ENCODE results near the gene CDC34. TPM values are rescaled to one million over a fixed set of nuclear protein-coding genes. Genes with fewer than 3 reads are reported as not detected.

CDC34 gene
- total RNA-seq, 1 experiment from 2014 or later: 61.3 TPM

DNA sequence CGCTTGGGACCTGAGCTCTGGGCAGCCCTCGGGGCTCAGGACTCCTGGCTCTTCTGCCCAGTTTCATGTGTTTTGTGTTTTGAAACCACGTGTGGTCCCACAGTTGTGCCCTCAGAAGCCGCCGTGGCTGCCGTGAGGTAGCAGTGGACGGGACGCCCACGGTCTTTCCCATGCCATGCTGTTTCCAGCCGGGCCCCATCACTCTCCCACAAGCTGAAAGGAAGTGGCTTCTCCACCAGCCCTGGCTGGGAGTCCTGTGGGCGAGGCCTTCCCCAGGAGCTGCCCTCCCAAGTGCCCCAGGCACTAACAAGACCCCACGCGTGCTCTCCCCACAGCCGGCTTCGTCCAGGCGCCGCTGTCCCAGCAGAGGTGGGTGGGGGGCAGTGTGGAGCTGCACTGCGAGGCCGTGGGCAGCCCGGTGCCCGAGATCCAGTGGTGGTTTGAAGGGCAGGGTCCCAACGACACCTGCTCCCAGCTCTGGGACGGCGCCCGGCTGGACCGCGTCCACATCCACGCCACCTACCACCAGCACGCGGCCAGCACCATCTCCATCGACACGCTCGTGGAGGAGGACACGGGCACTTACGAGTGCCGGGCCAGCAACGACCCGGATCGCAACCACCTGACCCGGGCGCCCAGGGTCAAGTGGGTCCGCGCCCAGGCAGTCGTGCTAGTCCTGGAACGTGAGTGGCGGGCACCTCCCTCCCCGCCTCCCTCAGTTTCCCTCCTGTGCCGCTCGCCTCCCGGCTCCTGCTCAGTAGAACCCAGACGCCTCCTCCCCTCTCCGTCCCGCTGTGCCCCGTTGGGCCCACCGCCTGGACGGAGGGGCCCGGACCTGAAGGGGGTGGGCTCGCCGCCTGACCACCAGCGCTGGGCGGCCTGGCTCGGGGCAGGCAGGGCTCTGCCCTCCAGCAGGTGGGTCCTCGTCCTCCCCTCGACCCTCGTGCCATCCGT lies 46.2 kb downstream of the CDC34 start:
- Mint-ChIP-seq H3K4me1 (ENCODE audit: insufficient read depth, unreplicated experiment) (peaks cover 17% of the 10 kb centered on the region), H3K4me3 (ENCODE audit: unreplicated experiment) (no peak overlapping the region), H3K9me3 (ENCODE audit: unreplicated experiment) (no peaks in the 10 kb centered on the region), H3K36me3 (ENCODE audit: insufficient read depth, unreplicated experiment) (peaks cover 38% of the 10 kb centered on the region), H3K27ac (ENCODE audit: low read depth, unreplicated experiment) (no peak overlapping the region), H3K27me3 (ENCODE audit: insufficient read depth, unreplicated experiment) (no peaks in the 10 kb centered on the region)
- BruUV-seq (replicated peaks): no TSS peak
- no peak for DNase-seq (ENCODE audit: unreplicated experiment)
- ChIA-PET CTCF (interaction anchor here (1.7 kb wide), 1 partner anchor 45 kb away, joined by 3 read pairs; no protein-coding TSS in a partner anchor), POLR2A (interaction anchor here (1.7 to 7.7 kb wide), 4 partner anchors 9 to 89 kb away, joined by 4 to 110 read pairs (median 16); partner anchors contain the start of gene CDC34)
- intact Hi-C loops (cut with micrococcal nuclease): no loop called here
- TF ChIP-seq CTCF (IDR thresholded peaks at IDR 0.05; ENCODE audit: unreplicated experiment): no peak

- CTCF ChIA-PET: interaction anchor here (1.0 kb wide), 1 partner anchor 49 kb away, joined by 3 read pairs; no protein-coding TSS in a partner anchor
- no peak for TF ChIP-seq CTCF (IDR thresholded peaks at IDR 0.05; ENCODE audit: unreplicated experiment)
- Mint-ChIP-seq H3K9me3 (ENCODE audit: unreplicated experiment) (no peaks in the 10 kb centered on the region), H3K27ac (ENCODE audit: low read depth, unreplicated experiment) (no peak overlapping the region), H3K4me3 (ENCODE audit: unreplicated experiment) (no peak overlapping the region), H3K36me3 (ENCODE audit: insufficient read depth, unreplicated experiment) (peaks cover 45% of the 10 kb centered on the region), H3K4me1 (ENCODE audit: insufficient read depth, unreplicated experiment) (peaks cover 17% of the 10 kb centered on the region), H3K27me3 (ENCODE audit: insufficient read depth, unreplicated experiment) (no peaks in the 10 kb centered on the region)
- no peak for DNase-seq (ENCODE audit: unreplicated experiment)
- intact Hi-C loops (cut with micrococcal nuclease): no loop called here
- no TSS peak for BruUV-seq (replicated peaks)
- POLR2A ChIA-PET: no interaction called here
Observed at GRCh38 chr19:579111-579841, 47.7 kb downstream of the CDC34 start.

GRCh38 chr19:579842-580155 lies 48.2 kb downstream of the CDC34 start:
- CTCF ChIA-PET: no interaction called here
- no peak overlapping the region for H3K4me3 Mint-ChIP-seq (ENCODE audit: unreplicated experiment)
- no peak overlapping the region for H3K27ac Mint-ChIP-seq (ENCODE audit: low read depth, unreplicated experiment)
- H3K36me3 Mint-ChIP-seq (ENCODE audit: insufficient read depth, unreplicated experiment): peaks cover 45% of the 10 kb centered on the region
- intact Hi-C loops (cut with micrococcal nuclease): no loop called here
- TF ChIP-seq CTCF (IDR thresholded peaks at IDR 0.05; ENCODE audit: unreplicated experiment): no peak
- POLR2A ChIA-PET: no interaction called here
- DNase-seq (ENCODE audit: unreplicated experiment): no peak
- no TSS peak for BruUV-seq (replicated peaks)
- H3K27me3 Mint-ChIP-seq (ENCODE audit: insufficient read depth, unreplicated experiment): no peaks in the 10 kb centered on the region
- H3K4me1 Mint-ChIP-seq (ENCODE audit: insufficient read depth, unreplicated experiment): peaks cover 14% of the 10 kb centered on the region
- H3K9me3 Mint-ChIP-seq (ENCODE audit: unreplicated experiment): no peaks in the 10 kb centered on the region

DNA sequence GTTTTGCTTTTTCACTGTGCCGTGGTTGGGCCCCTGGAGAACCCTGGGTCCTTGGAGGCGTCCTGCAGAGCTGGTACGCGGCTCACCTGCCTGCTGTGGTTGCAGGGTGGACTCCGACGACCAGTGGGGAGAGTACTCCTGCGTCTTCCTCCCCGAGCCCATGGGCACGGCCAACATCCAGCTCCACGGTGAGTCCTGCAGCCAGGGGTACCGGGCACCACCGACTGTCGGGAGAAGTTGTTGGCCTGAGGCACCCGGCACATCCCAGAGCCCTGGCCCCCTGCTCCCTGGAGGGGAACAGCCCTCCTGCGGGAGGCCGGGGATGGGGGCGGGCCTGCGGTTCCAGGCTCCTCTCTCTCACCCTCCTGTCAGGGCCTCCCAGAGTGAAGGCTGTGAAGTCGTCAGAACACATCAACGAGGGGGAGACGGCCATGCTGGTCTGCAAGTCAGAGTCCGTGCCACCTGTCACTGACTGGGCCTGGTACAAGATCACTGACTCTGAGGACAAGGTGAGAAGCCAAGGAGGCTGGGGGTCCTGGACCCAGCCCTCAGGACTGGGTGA lies 48.8 kb downstream of the CDC34 start:
- intact Hi-C loops (cut with micrococcal nuclease): no loop called here
- POLR2A ChIA-PET: no interaction called here
- H3K4me3 Mint-ChIP-seq (ENCODE audit: unreplicated experiment): no peak overlapping the region
- DNase-seq (ENCODE audit: unreplicated experiment): no peak
- peaks cover 45% of the 10 kb centered on the region for H3K36me3 Mint-ChIP-seq (ENCODE audit: insufficient read depth, unreplicated experiment)
- no peak overlapping the region for H3K27ac Mint-ChIP-seq (ENCODE audit: low read depth, unreplicated experiment)
- H3K27me3 Mint-ChIP-seq (ENCODE audit: insufficient read depth, unreplicated experiment): no peaks in the 10 kb centered on the region
- TF ChIP-seq CTCF (IDR thresholded peaks at IDR 0.05; ENCODE audit: unreplicated experiment): no peak
- no peaks in the 10 kb centered on the region for H3K9me3 Mint-ChIP-seq (ENCODE audit: unreplicated experiment)
- CTCF ChIA-PET: no interaction called here
- H3K4me1 Mint-ChIP-seq (ENCODE audit: insufficient read depth, unreplicated experiment): peaks cover 9% of the 10 kb centered on the region
- no TSS peak for BruUV-seq (replicated peaks)
